ENCODE data around the gene CELF2. TPM values are rescaled to one million over a fixed set of nuclear protein-coding genes. Genes with fewer than 3 reads are reported as not detected.

CELF2 gene
- total RNA-seq, 4 donors from 2014 or later: 106 to 127 (median 120) TPM

DNA sequence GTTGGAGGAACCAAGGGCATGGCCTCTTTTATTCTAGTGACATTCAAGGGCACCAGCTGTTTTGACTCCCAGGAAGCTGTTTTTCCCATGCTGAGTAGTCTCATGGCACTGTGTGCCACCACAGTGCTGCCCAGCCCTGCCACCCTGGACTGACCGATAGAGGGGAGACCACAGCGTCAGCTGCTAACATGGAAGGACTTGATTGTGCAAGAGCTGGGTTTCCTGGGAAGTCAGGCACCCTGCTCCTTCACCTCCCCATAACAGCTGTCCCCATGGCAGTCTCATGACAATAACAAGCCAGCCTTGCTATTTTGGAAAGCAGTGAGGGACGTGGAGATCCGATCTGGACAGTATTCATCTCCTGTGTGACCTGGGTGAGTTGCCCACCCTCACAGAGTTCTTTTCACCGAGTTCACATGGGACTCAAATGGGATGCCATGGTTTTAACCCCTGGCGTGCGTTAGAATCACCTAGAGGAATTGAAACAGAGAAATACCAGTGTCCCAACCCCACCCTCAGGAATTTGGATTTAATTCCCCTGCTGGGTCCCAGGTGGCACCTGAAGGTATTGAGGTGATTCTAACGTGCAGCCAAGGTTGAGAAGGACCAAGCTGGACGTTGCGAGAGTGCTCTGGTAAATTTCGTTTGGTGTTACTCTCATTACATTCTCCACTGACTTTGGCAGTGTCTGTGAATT, 174.8 kb downstream of the CELF2 start:
- Histone ChIP-seq H3K4me1 (peaks cover 0 to 80% (median 55%) of the 10 kb centered on the region in 4 donors), H3K9me3 (no peaks in the 10 kb centered on the region), H3K27me3 (no peaks in the 10 kb centered on the region), H3K27ac (peak overlapping the region in 3 of 4 donors; percentile 36 to 75 (median 65)), H3K4me3 (no peak overlapping the region), H3K36me3 (peaks cover 0 to 36% (median 0%) of the 10 kb centered on the region in 3 donors)
- DNase-seq (ENCODE audit: low spot score in 2 of 2): peak in 1 of 2 donors; percentile 33
- 72 to 74% methylated on average over 11 of the region's 11 CpGs for WGBS, 2 donors
- TF ChIP-seq EP300 (IDR thresholded peaks at IDR 0.05): peak; percentile 19 to 70
- TF ChIP-seq POLR2A (IDR thresholded peaks at IDR 0.05): no peak
- TF ChIP-seq, protein P1, sequence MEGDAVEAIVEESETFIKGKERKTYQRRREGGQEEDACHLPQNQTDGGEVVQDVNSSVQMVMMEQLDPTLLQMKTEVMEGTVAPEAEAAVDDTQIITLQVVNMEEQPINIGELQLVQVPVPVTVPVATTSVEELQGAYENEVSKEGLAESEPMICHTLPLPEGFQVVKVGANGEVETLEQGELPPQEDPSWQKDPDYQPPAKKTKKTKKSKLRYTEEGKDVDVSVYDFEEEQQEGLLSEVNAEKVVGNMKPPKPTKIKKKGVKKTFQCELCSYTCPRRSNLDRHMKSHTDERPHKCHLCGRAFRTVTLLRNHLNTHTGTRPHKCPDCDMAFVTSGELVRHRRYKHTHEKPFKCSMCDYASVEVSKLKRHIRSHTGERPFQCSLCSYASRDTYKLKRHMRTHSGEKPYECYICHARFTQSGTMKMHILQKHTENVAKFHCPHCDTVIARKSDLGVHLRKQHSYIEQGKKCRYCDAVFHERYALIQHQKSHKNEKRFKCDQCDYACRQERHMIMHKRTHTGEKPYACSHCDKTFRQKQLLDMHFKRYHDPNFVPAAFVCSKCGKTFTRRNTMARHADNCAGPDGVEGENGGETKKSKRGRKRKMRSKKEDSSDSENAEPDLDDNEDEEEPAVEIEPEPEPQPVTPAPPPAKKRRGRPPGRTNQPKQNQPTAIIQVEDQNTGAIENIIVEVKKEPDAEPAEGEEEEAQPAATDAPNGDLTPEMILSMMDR (IDR thresholded peaks at IDR 0.05): no peak

DNA sequence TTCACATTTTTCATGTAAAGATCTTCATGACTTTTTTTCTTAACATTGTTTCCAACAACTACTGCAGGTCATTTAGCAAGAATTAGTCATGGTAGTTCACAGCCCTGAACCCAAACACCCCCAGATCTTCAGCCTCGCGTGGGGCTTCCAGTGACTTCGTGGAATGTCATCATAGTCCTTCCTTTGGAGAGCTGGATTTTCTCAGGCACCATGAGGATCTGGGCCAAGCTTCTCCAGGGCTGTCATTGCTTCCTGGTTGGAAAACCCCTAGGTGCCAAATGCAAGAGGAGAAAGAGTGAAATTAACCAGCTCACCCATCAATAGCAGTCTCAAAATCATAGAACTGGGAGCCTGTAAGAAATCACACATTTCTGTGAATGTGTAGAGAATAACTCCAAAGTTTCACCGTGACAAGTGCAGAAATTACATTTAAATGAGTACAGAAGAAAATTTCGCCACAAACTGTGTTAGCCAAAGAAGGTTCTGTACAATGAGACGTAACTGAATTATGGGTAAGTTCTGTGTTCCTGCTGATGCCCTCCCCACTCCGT, 175.4 kb downstream of the CELF2 start:
- WGBS, 2 donors: 74 to 78% methylated on average over 7 of the region's 7 CpGs
- TF ChIP-seq, protein P1 (IDR thresholded peaks at IDR 0.05): no peak
- no peak for TF ChIP-seq POLR2A (IDR thresholded peaks at IDR 0.05)
- no peak for TF ChIP-seq EP300 (IDR thresholded peaks at IDR 0.05)
- Histone ChIP-seq H3K36me3 (peaks cover 0 to 36% (median 0%) of the 10 kb centered on the region in 3 donors), H3K4me1 (peaks cover 0 to 87% (median 60%) of the 10 kb centered on the region in 4 donors), H3K4me3 (no peak overlapping the region), H3K9me3 (no peaks in the 10 kb centered on the region), H3K27ac (peak overlapping the region in 2 of 4 donors; percentile 65 to 75), H3K27me3 (no peaks in the 10 kb centered on the region)
- DNase-seq (ENCODE audit: low spot score in 2 of 2): no peak

DNA sequence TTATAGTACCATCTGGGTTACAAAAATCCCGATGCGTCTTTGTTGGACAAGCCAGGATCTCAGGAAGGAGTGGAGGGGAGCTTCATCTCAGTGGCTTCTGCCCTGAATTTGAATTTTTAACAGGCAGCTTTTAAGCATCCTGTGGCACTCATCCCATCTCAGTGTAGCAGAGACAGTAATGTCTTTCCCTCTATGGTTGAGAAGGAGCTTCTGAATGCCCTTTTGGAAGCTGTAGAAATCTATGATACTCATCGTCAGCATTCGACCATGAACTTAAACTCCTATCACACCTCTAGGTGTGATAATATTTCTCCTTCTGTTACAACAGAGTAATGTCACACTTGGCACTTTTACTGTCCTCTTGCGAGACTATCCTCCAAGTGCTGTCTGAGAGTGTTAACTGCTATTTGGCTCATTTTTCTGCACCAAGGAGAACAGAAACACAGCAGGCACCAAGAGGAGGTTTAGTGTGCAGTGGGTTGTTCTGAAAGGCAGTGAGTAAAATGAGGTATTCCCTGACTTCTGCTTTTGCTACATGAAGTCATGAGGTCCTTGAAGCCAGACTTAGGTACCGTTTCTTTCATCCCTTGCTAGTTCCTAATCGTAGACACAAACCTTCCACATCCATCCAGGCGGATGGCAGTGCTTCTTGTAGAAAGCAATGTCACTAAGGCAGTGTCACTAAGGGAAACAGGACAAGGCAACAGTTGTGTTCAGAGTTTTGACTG, 177.4 kb downstream of the CELF2 start:
- TF ChIP-seq, protein P1 (IDR thresholded peaks at IDR 0.05): no peak
- peak in 1 of 2 donors; percentile 28 for TF ChIP-seq EP300 (IDR thresholded peaks at IDR 0.05)
- H3K4me3 ChIP-seq: no peak overlapping the region
- no peak for DNase-seq (ENCODE audit: low spot score in 2 of 2)
- H3K4me1 ChIP-seq: peaks cover 0 to 93% (median 65%) of the 10 kb centered on the region in 4 donors
- H3K27me3 ChIP-seq: no peaks in the 10 kb centered on the region
- no peaks in the 10 kb centered on the region for H3K9me3 ChIP-seq
- H3K36me3 ChIP-seq: peaks cover 0 to 29% (median 0%) of the 10 kb centered on the region in 3 donors
- peak overlapping the region in 2 of 4 donors; percentile 78 to 86 for H3K27ac ChIP-seq
- WGBS, 2 donors: 76 to 78% methylated on average over 8 of the region's 8 CpGs

DNA sequence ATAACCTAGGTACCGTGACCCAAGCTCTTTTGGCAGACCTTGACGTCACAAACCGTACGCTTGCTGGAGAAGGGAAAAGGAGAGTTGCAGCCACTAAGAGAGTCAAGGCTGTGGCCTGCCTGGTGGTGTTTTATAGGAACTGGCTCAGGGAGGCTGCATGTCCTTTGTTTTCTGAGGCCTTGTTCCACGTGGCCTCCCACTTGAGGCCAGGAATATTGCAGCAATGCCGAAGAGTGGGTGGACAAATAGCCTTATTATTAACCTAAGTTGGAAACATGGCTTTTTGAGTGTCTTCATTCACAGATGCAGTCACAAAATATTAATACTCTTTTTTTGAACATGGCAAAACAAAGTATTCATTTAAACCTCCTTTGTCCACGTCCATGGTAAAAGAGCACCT, 178.0 kb downstream of the CELF2 start:
- peaks cover 0 to 34% (median 0%) of the 10 kb centered on the region in 3 donors for H3K36me3 ChIP-seq
- H3K27me3 ChIP-seq: no peaks in the 10 kb centered on the region
- DNase-seq (ENCODE audit: low spot score in 2 of 2): no peak
- WGBS, 2 donors: 60 to 67% methylated on average over 7 of the region's 7 CpGs
- no peak for TF ChIP-seq POLR2A (IDR thresholded peaks at IDR 0.05)
- TF ChIP-seq EP300 (IDR thresholded peaks at IDR 0.05): no peak
- TF ChIP-seq, protein P1 (IDR thresholded peaks at IDR 0.05): no peak
- peaks cover 0 to 89% (median 60%) of the 10 kb centered on the region in 4 donors for H3K4me1 ChIP-seq
- peak overlapping the region in 2 of 4 donors; percentile 78 to 86 for H3K27ac ChIP-seq
- no peaks in the 10 kb centered on the region for H3K9me3 ChIP-seq
- no peak overlapping the region for H3K4me3 ChIP-seq
